ENCODE data around the gene LURAP1L. TPM values are rescaled to one million over a fixed set of nuclear protein-coding genes. Genes with fewer than 3 reads are reported as not detected.

The LURAP1L gene
- total RNA-seq, 4 donors from 2014 or later = 11.4 to 28.8 (median 23.9) TPM

GRCh38 chr9:12771891-12772290, 2.9 kb upstream of the LURAP1L start:
- no peak for DNase-seq (ENCODE audit: extremely low spot score)
- no peak overlapping the region for H3K27ac ChIP-seq (replicated peaks in 1 of 4)
- H3K36me3 ChIP-seq = no peaks in the 10 kb centered on the region
- H3K27me3 ChIP-seq = no peaks in the 10 kb centered on the region
- no peaks in the 10 kb centered on the region for H3K9me3 ChIP-seq
- H3K4me1 ChIP-seq = peaks cover 4 to 11% (median 6%) of the 10 kb centered on the region in 4 donors
- intact Hi-C loops (cut with DNase I) = loop anchor here (10.0 kb wide), 1 partner anchor 313 kb away; no protein-coding TSS in a partner anchor
- no peak for TF ChIP-seq POLR2A (IDR thresholded peaks at IDR 0.05; ENCODE audit: low read depth)
- TF ChIP-seq EP300 (IDR thresholded peaks at IDR 0.05) = no peak
- no peak for TF ChIP-seq CTCF (IDR thresholded peaks at IDR 0.05)
- TF ChIP-seq POLR2AphosphoS5 (IDR thresholded peaks at IDR 0.05) = no peak
- no peak overlapping the region for H3K4me3 ChIP-seq
- 74% methylated on average over 3 of the region's 3 CpGs for WGBS

DNA sequence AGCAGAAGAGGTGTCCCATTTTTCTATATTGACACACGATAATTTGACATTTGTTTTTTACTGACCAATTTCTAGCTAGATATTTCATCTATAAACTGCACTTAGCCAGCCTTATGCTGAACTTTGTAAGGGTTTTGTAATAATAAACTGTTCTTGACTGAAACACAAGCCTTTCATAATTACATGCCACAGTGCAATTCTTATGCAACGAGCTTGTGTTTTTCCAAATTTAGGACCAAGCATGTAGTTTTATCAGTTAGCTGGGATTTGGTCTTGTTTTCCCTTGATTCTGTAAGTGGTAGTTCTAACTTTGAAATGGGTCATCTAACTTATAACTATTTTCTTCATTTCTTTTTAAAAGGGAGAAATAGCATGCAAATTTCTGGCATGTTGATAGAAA, 1.3 kb upstream of the LURAP1L start:
- Histone ChIP-seq H3K9me3 (no peaks in the 10 kb centered on the region), H3K4me1 (peaks cover 5 to 25% (median 20%) of the 10 kb centered on the region in 4 donors), H3K27me3 (no peaks in the 10 kb centered on the region), H3K27ac (replicated peaks in 1 of 4) (no peak overlapping the region), H3K4me3 (no peak overlapping the region), H3K36me3 (no peaks in the 10 kb centered on the region)
- no peak for DNase-seq (ENCODE audit: extremely low spot score)
- TF ChIP-seq CTCF (IDR thresholded peaks at IDR 0.05) (no peak), POLR2A (IDR thresholded peaks at IDR 0.05; ENCODE audit: low read depth) (no peak), EP300 (IDR thresholded peaks at IDR 0.05) (no peak), POLR2AphosphoS5 (IDR thresholded peaks at IDR 0.05) (no peak)
- 63% methylated on average over 2 of the region's 2 CpGs for WGBS
- intact Hi-C loops (cut with DNase I) = loop anchor here (10.0 kb wide), 1 partner anchor 311 kb away; no protein-coding TSS in a partner anchor

GRCh38 chr9:12775679-12776512, 1.1 kb downstream of the LURAP1L start:
- Histone ChIP-seq H3K4me3 (peak overlapping the region; percentile 76 to 89 (median 83)), H3K9me3 (no peaks in the 10 kb centered on the region), H3K36me3 (no peaks in the 10 kb centered on the region), H3K4me1 (peaks cover 5 to 47% (median 38%) of the 10 kb centered on the region in 4 donors), H3K27ac (replicated peaks in 1 of 4) (peak overlapping the region; percentile 86 to 94 (median 90)), H3K27me3 (no peaks in the 10 kb centered on the region)
- WGBS = 0% methylated on average over 19 of the region's 50 CpGs
- intact Hi-C loops (cut with DNase I) = loop anchor here (2.0 to 10.0 kb wide), 4 partner anchors 41 to 309 kb away; no protein-coding TSS in a partner anchor
- no peak for DNase-seq (ENCODE audit: extremely low spot score)
- no peak for TF ChIP-seq POLR2A (IDR thresholded peaks at IDR 0.05; ENCODE audit: low read depth)
- TF ChIP-seq CTCF (IDR thresholded peaks at IDR 0.05) = peak; percentile 54 to 60 (median 58)
- no peak for TF ChIP-seq EP300 (IDR thresholded peaks at IDR 0.05)
- TF ChIP-seq POLR2AphosphoS5 (IDR thresholded peaks at IDR 0.05) = peak in 1 of 2 donors; percentile 77

DNA sequence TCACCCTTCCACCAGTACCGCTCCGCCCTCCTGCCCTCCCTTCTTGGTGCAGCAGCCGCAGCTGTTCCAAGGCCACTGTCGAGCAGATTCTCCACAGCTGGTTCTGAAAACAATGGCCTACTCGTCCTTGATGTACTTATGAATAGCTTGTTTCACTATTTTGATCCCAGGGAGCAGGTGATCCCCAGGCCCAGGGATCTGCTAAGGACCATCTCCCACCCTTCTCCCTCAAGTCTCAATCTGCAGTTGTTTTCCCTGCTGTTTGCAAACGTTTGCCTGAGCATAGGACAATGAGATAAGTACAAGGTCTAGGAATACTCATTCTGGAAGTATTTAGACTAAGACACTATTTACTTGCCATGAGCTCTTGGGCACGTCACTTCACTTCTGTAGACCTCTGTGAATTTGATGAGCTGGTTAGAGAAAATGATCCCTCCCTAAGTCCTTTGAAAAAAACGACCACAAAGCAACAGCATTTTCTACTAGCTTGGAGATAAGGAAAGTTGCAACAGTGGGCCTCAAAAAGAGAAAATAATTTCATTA, 1.8 kb downstream of the LURAP1L start:
- DNase-seq (ENCODE audit: extremely low spot score) = peak; percentile 95
- H3K27ac ChIP-seq (replicated peaks in 1 of 4) = peak overlapping the region; percentile 86 to 94 (median 90)
- 7% methylated on average over 8 of the region's 8 CpGs for whole genome bisulfite sequencing
- H3K36me3 ChIP-seq = no peaks in the 10 kb centered on the region
- no peaks in the 10 kb centered on the region for H3K27me3 ChIP-seq
- no peak for TF ChIP-seq CTCF (IDR thresholded peaks at IDR 0.05)
- peak in 1 of 2 donors; percentile 74 for TF ChIP-seq POLR2AphosphoS5 (IDR thresholded peaks at IDR 0.05)
- H3K4me1 ChIP-seq = peaks cover 5 to 54% (median 42%) of the 10 kb centered on the region in 4 donors
- H3K9me3 ChIP-seq = no peaks in the 10 kb centered on the region
- intact Hi-C loops (cut with DNase I) = loop anchor here (5.0 to 10.0 kb wide), 2 partner anchors 41 to 308 kb away; no protein-coding TSS in a partner anchor
- peak overlapping the region; percentile 76 to 89 (median 83) for H3K4me3 ChIP-seq
